HG03354 (cell line): ENCODE data around the gene EVA1C.
"Not testable (repeated sequence)": the region's sequence is repeated elsewhere in the genome, so short reads cannot be mapped to it uniquely, and the experiment has no call there.

ENCODE experiments used
- ATAC-seq: cut with Tn5 transposase; IDR thresholded peaks from one replicate; pipeline ENCODE4 v1.9.1; 2021; ENCODE audit warnings: mild to moderate bottlenecking; ENCODE audit not compliant: unreplicated experiment, poor library complexity, severe bottlenecking

The EVA1C gene

GRCh38 chr21:32520875-32521735, 108.6 kb downstream of the EVA1C start:
- ATAC-seq: no peak

- no peak for ATAC-seq
Observed at GRCh38 chr21:32521736-32522355, 109.3 kb downstream of the EVA1C start.

- no peak for ATAC-seq
Observed at GRCh38 chr21:32523463-32523862, 111.0 kb downstream of the EVA1C start.

GRCh38 chr21:32523988-32524719, 111.6 kb downstream of the EVA1C start:
- ATAC-seq: no peak

- ATAC-seq: no peak
Observed at GRCh38 chr21:32525282-32525681, 112.8 kb downstream of the EVA1C start.

GRCh38 chr21:32529679-32530078, 117.2 kb downstream of the EVA1C start:
- no peak for ATAC-seq

- not testable (repeated sequence) for ATAC-seq
Observed at GRCh38 chr21:32530809-32531208, 118.3 kb downstream of the EVA1C start.

- not testable (repeated sequence) for ATAC-seq
Observed at GRCh38 chr21:32531561-32531960, 119.1 kb downstream of the EVA1C start.

- ATAC-seq: no peak
Observed at GRCh38 chr21:32532636-32533035, 120.1 kb downstream of the EVA1C start.

GRCh38 chr21:32533053-32533452, 120.5 kb downstream of the EVA1C start:
- ATAC-seq: no peak

- ATAC-seq: no peak
Observed at GRCh38 chr21:32533611-32534010, 121.1 kb downstream of the EVA1C start.

GRCh38 chr21:32534113-32534512, 121.6 kb downstream of the EVA1C start:
- ATAC-seq: no peak

GRCh38 chr21:32535612-32536011, 123.1 kb downstream of the EVA1C start:
- ATAC-seq: no peak

- no peak for ATAC-seq
Observed at GRCh38 chr21:32537569-32537881, 125.0 kb downstream of the EVA1C start.

GRCh38 chr21:32538147-32538792, 125.8 kb downstream of the EVA1C start:
- no peak for ATAC-seq

- no peak for ATAC-seq
Observed at GRCh38 chr21:32539378-32539777, 126.9 kb downstream of the EVA1C start.

GRCh38 chr21:32543056-32543455, 130.6 kb downstream of the EVA1C start:
- ATAC-seq: not testable (repeated sequence)

- no peak for ATAC-seq
Observed at GRCh38 chr21:32543975-32544374, 131.5 kb downstream of the EVA1C start.

GRCh38 chr21:32544697-32545096, 132.2 kb downstream of the EVA1C start:
- ATAC-seq: no peak

- no peak for ATAC-seq
Observed at GRCh38 chr21:32545948-32546441, 133.5 kb downstream of the EVA1C start.
